ENCODE results near the gene IER5.

GRCh38 chr1:181122222-181122621, 33.7 kb downstream of the IER5 start:
- TF ChIP-seq ZNF766 (CRISPR knock-in tag; IDR thresholded peaks at IDR 0.05; ENCODE audit: borderline replicate concordance) (no peak), IKZF5 (CRISPR knock-in tag; IDR thresholded peaks at IDR 0.05) (no peak), EP300 (IDR thresholded peaks at IDR 0.05; ENCODE audit: low read depth in 2 of 2, low read length in 2 of 2) (no peak), EP300 (CRISPR knock-in tag; IDR thresholded peaks at IDR 0.05; ENCODE audit: borderline replicate concordance) (no peak), ZNF546 (CRISPR knock-in tag; conservative IDR thresholded peaks at IDR 0.05) (no peak), CTCF (CRISPR knock-in tag; IDR thresholded peaks at IDR 0.05) (no peak), PHF5A (CRISPR knock-in tag; IDR thresholded peaks at IDR 0.05; ENCODE audit: low read depth, unreplicated experiment) (no peak), HCFC1 (IDR thresholded peaks at IDR 0.05; ENCODE audit: low read depth, low read length) (no peak), DPF2 (CRISPR knock-in tag; IDR thresholded peaks at IDR 0.05; ENCODE audit: borderline replicate concordance, low read depth) (no peak), ZZZ3 (CRISPR knock-in tag; IDR thresholded peaks at IDR 0.05; ENCODE audit: borderline replicate concordance) (no peak), KDM4B (CRISPR knock-in tag; IDR thresholded peaks at IDR 0.05) (no peak), POLR2A (IDR thresholded peaks at IDR 0.05; ENCODE audit: insufficient read depth in 1 of 2, low read depth in 2 of 2, low read length in 2 of 2) (no peak)
